Fibroblast of skin of scalp (primary cell): Measurements from ENCODE around the gene DPP10.

ENCODE experiments used
- DNase-seq: peaks from one replicate; pipeline ENCODE4 v3.0.0-alpha.2; 2013

Gene DPP10

GRCh38 chr2:114814355-114814754, 371.9 kb downstream of the DPP10 start:
- DNase-seq, result no peak

GRCh38 chr2:114821055-114821454, 378.6 kb downstream of the DPP10 start:
- no peak for DNase-seq

GRCh38 chr2:114843963-114844362, 401.5 kb downstream of the DPP10 start:
- no peak for DNase-seq

GRCh38 chr2:114857196-114857595, 414.8 kb downstream of the DPP10 start:
- DNase-seq, result no peak

GRCh38 chr2:114859726-114860510, 417.5 kb downstream of the DPP10 start:
- no peak for DNase-seq

GRCh38 chr2:114862243-114862642, 419.8 kb downstream of the DPP10 start:
- DNase-seq, result no peak

GRCh38 chr2:114864901-114865300, 422.5 kb downstream of the DPP10 start:
- no peak for DNase-seq

- no peak for DNase-seq
These were observed 437.6 kb downstream of the DPP10 start for GRCh38 chr2:114880046-114880445.

GRCh38 chr2:114919985-114920384, 477.5 kb downstream of the DPP10 start:
- no peak for DNase-seq

- DNase-seq, result no peak
These were observed 479.6 kb downstream of the DPP10 start for GRCh38 chr2:114922076-114922475.

GRCh38 chr2:114925296-114926255, 483.1 kb downstream of the DPP10 start:
- DNase-seq, result no peak

- DNase-seq, result no peak
These were observed 483.9 kb downstream of the DPP10 start for GRCh38 chr2:114926303-114926702.

GRCh38 chr2:114929225-114929624, 486.8 kb downstream of the DPP10 start:
- DNase-seq, result no peak

GRCh38 chr2:114933671-114934241, 491.3 kb downstream of the DPP10 start:
- DNase-seq, result no peak

- no peak for DNase-seq
These were observed 492.6 kb downstream of the DPP10 start for GRCh38 chr2:114935031-114935430.

- no peak for DNase-seq
These were observed 495.0 kb downstream of the DPP10 start for GRCh38 chr2:114937366-114937930.

GRCh38 chr2:114940785-114941458, 498.5 kb downstream of the DPP10 start:
- no peak for DNase-seq

- DNase-seq, result no peak
These were observed 506.9 kb downstream of the DPP10 start for GRCh38 chr2:114949228-114949804.

GRCh38 chr2:114960389-114960788, 517.9 kb downstream of the DPP10 start:
- no peak for DNase-seq

GRCh38 chr2:114962532-114962931, 520.1 kb downstream of the DPP10 start:
- no peak for DNase-seq

- no peak for DNase-seq
These were observed 526.4 kb downstream of the DPP10 start for GRCh38 chr2:114968748-114969400.
